ENCODE results near the gene CSF3. TPM values are rescaled to one million over a fixed set of nuclear protein-coding genes. Genes with fewer than 3 reads are reported as not detected.

CSF3 gene
- total and polyA plus RNA-seq, 2 of the 4 experiments (the other 2 are of a cell fraction), result not detected

GRCh38 chr17:40063187-40063771 is 48.0 kb downstream of the CSF3 start:
- ATAC-seq (ENCODE audit: low read depth), result peak; percentile 66
- CTCF ChIA-PET, result interaction anchor here (0.6 to 2.0 kb wide), 3 partner anchors 12 to 48 kb away, joined by 3 to 10 read pairs (median 4); no protein-coding TSS in a partner anchor
- H2BK15ac ChIP-seq (ENCODE audit: low read depth, low read length), result no peak overlapping the region
- no peak overlapping the region for H2BK20ac ChIP-seq (ENCODE audit: low read depth, low read length)
- no peak for DNase-seq
- peak overlapping the region in 1 of 2 experiments; percentile 87; a peak in 3 of 4 replicates for H4K8ac ChIP-seq (ENCODE audit: low read depth in 2 of 2, low read length in 2 of 2)
- peak overlapping the region; percentile 95 for H3K4me3 ChIP-seq (ENCODE audit: insufficient read depth, low read depth, low read length)
- peaks cover 25% of the 10 kb centered on the region for H3K4me1 ChIP-seq (ENCODE audit: control insufficient read depth, insufficient read depth, low read length)
- peak overlapping the region; percentile 20 for H3K18ac ChIP-seq (ENCODE audit: low read depth, low read length)
- peaks cover 28% of the 10 kb centered on the region for H3K9me1 ChIP-seq (ENCODE audit: insufficient read depth, low read length)
- BruUV-seq (replicated peaks), result no TSS peak
- H3K4me2 ChIP-seq (ENCODE audit: low read depth, low read length), result peak overlapping the region; percentile 89
- peak overlapping the region; percentile 60 for H2BK120ac ChIP-seq (ENCODE audit: low read depth, low read length)
- H3K79me1 ChIP-seq (ENCODE audit: low read depth in 1 of 2, low read length in 2 of 2), result peaks cover 22 to 53% of the 10 kb centered on the region in 2 experiments
- peak overlapping the region; percentile 88 for H3K4ac ChIP-seq (ENCODE audit: low read depth, low read length)
- H4K20me1 ChIP-seq (ENCODE audit: insufficient read depth, low read length), result peaks cover 24% of the 10 kb centered on the region; the same call in 1 of the 2 replicates
- peak overlapping the region; percentile 96 for H3K23ac ChIP-seq (ENCODE audit: low read depth, low read length)
- peak overlapping the region; percentile 85; the same call in 1 of the 2 replicates for H2AK5ac ChIP-seq (ENCODE audit: low read depth, low read length)
- H3K14ac ChIP-seq (replicated peaks; ENCODE audit: low read depth, low read length), result peak overlapping the region; percentile 95
- POLR2A ChIA-PET (ENCODE audit: unreplicated experiment), result interaction anchor here (1.0 kb wide), 1 partner anchor 9 kb away, joined by 4 read pairs; the partner anchor contains the start of gene MED24
- peak overlapping the region; percentile 88 for H3K9ac ChIP-seq (ENCODE audit: low read depth, low read length)
- dilution Hi-C loops (cut with HindIII; ENCODE audit: low sequenced_read_pairs, unreplicated experiment), result no loop called here
- peak overlapping the region; percentile 95 for H2AFZ ChIP-seq (replicated peaks; ENCODE audit: low read length, poor library complexity)
- WGBS, 2 experiments (ENCODE audit: extremely low coverage in 2 of 2, insufficient read length in 1 of 2), result 0% methylated on average over 10 of the region's 42 CpGs; no CpG with 5 or more reads in 1 of the 2 experiments
- H3K27ac ChIP-seq (ENCODE audit: insufficient read depth, low read length), result peak overlapping the region; percentile 64
- peak overlapping the region; percentile 99 for H2AK9ac ChIP-seq (replicated peaks; ENCODE audit: low read depth, low read length, poor library complexity)
- no peaks in the 10 kb centered on the region for H3K9me3 ChIP-seq (ENCODE audit: control insufficient read depth, insufficient read depth, low read length)
- in situ Hi-C loops (cut with MboI; ENCODE audit: low sequenced_read_pairs), result no loop called here
- TF ChIP-seq MXI1 (IDR thresholded peaks at IDR 0.05; ENCODE audit: borderline replicate concordance, low read depth, low read length) (peak; percentile 35; the same call in 1 of the 2 replicates), MAFK (IDR thresholded peaks at IDR 0.05; ENCODE audit: low read depth, low read length) (no peak), CEBPB (IDR thresholded peaks at IDR 0.05; ENCODE audit: low read depth, low read length) (peak; percentile 74)
- peak overlapping the region; percentile 51 for H2BK5ac ChIP-seq (ENCODE audit: low read depth, low read length, poor library complexity, severe bottlenecking)
- H3K27me3 ChIP-seq (ENCODE audit: control insufficient read depth, insufficient read depth, low read length), result no peaks in the 10 kb centered on the region
- H4K91ac ChIP-seq (ENCODE audit: insufficient read depth, low read depth, low read length), result peak overlapping the region; percentile 80
- H4K5ac ChIP-seq (ENCODE audit: low read depth, low read length), result peak overlapping the region; percentile 22
- intact Hi-C loops (cut with micrococcal nuclease), result loop anchor here (2.0 kb wide), 1 partner anchor 24 kb away; no protein-coding TSS in a partner anchor
- H3K36me3 ChIP-seq (ENCODE audit: control insufficient read depth, insufficient read depth, low read length), result no peaks in the 10 kb centered on the region
- peak overlapping the region; percentile 61 for H3K56ac ChIP-seq (ENCODE audit: extremely low read depth, insufficient read depth, low read length)
